K562 (cell line): Measurements from ENCODE around the gene MTCH2. TPM values are rescaled to one million over a fixed set of nuclear protein-coding genes. Genes with fewer than 3 reads are reported as not detected.

ENCODE experiments used
- ATAC-seq: fragments of 200-7000 bp; cut with Tn5 transposase; 3 replicates; pipeline ENCODE4 v1.9.1; 2020; ENCODE audit warnings: moderate library complexity
- BruUV-seq: library from RNA; stranded (reverse); fragments of 400-500 nt; replicated peaks from 2 replicates; lab custom pipeline; 2021; lab: Mats Ljungman, UMichigan
- CTCF ChIA-PET: fragments of 300-600 bp; formaldehyde crosslinking; extraction: SDS; loops from one replicate; lab custom pipeline; 2021; ENCODE audit warnings: low intra/inter-chr PET ratio; lab: Yijun Ruan, JAX
- POLR2A ChIA-PET: fragments of 300-600, 350-650 bp; sonication (Branson Sonifier 250); formaldehyde crosslinking; extraction: SDS; loops from one replicate; lab custom pipeline; 2021; ENCODE audit warnings: antibody characterized with exemption, inconsistent platforms; lab: Yijun Ruan, JAX
- DNase-seq, 4 experiments: peaks; one replicate each; pipeline versions ENCODE4 v3.0.0 to v3.0.0-alpha.2; 2011 to 2018; ENCODE audit warnings: low spot score in 3 of 4, mixed read lengths in 3 of 4; ENCODE audit errors: extremely low read depth in 1 of 4
- FAIRE-seq: peaks from 2 replicates; lab custom pipeline; 2011; peaks lifted over from hg19 to GRCh38; lab: Jason Lieb, UNC
- H2AFZ ChIP-seq: 2 replicates; pipeline ENCODE4 v1.6.0; 2011; ENCODE audit warnings: low read depth, low read length, control low read depth, inconsistent platforms
- H3K27ac ChIP-seq: fragments of 200-600 bp; 3 replicates; pipeline ENCODE4 v1.8.0; 2011; ENCODE audit warnings: low read depth, mild to moderate bottlenecking, control low read depth, inconsistent platforms, low read length, moderate library complexity, mixed read lengths; ENCODE audit errors: extremely low read depth
- H3K27me3 ChIP-seq, 2 experiments: fragments of 300-600 bp in 1 of 2; 2 replicates in 1 of 2; 3 replicates in 1 of 2; pipeline versions ENCODE4 v1.6.0 to v1.8.0; 2011; ENCODE audit warnings: inconsistent platforms in 2 of 2, low read length in 2 of 2, mild to moderate bottlenecking in 1 of 2, mixed read lengths in 1 of 2, moderate library complexity in 1 of 2; ENCODE audit not compliant: control insufficient read depth in 2 of 2, insufficient read depth in 2 of 2
- H3K36me3 ChIP-seq: fragments of 300-600 bp; 3 replicates; pipeline ENCODE4 v1.8.0; 2011; ENCODE audit warnings: mild to moderate bottlenecking, low read length, inconsistent platforms; ENCODE audit not compliant: control insufficient read depth, insufficient read depth
- H3K4me1 ChIP-seq, 2 experiments: fragments of 200-600 bp in 1 of 2; replicated peaks in 1 of 2; 2 replicates in 1 of 2; 3 replicates in 1 of 2; pipeline versions ENCODE4 v1.5.1 to v1.8.0; 2011; ENCODE audit warnings: inconsistent platforms in 2 of 2, low read length in 2 of 2, mild to moderate bottlenecking in 1 of 2, mixed read lengths in 1 of 2, moderate library complexity in 1 of 2; ENCODE audit not compliant: control insufficient read depth in 2 of 2, insufficient read depth in 2 of 2
- H3K4me2 ChIP-seq: 2 replicates; pipeline ENCODE4 v1.6.1; 2011; ENCODE audit warnings: low read length, control low read depth, inconsistent platforms, mixed read lengths; ENCODE audit not compliant: insufficient read depth
- H3K4me3 ChIP-seq: fragments of 200-600 bp; sonication (generic), shearing (Covaris generic); 2 replicates; pipeline ENCODE4 v1.5.1; 2016; ENCODE audit warnings: control low read depth, inconsistent platforms
- H3K79me2 ChIP-seq: fragments of 200-600 bp; 3 replicates; pipeline ENCODE4 v1.8.0; 2011; ENCODE audit warnings: low read length, inconsistent platforms; ENCODE audit not compliant: control insufficient read depth, insufficient read depth
- H3K9ac ChIP-seq, 2 experiments: 2 replicates each; pipeline versions ENCODE4 v1.6.0 to v1.6.1; 2011; ENCODE audit warnings: low read depth in 2 of 2, low read length in 2 of 2, control low read depth in 1 of 2, inconsistent platforms in 1 of 2, mild to moderate bottlenecking in 1 of 2, mixed read lengths in 1 of 2; ENCODE audit not compliant: insufficient read depth in 1 of 2
- H3K9me1 ChIP-seq: one replicate; pipeline ENCODE4 v1.6.0; 2011; ENCODE audit warnings: inconsistent platforms, mild to moderate bottlenecking, low read length, moderate library complexity; ENCODE audit not compliant: control insufficient read depth, insufficient read depth
- H3K9me3 ChIP-seq: replicated peaks from 2 replicates; pipeline ENCODE4 v1.5.1; 2011; ENCODE audit warnings: low read depth, low read length, inconsistent platforms; ENCODE audit not compliant: control insufficient read depth, insufficient read depth
- H4K20me1 ChIP-seq: replicated peaks from 2 replicates; pipeline ENCODE4 v1.6.1; 2011; ENCODE audit warnings: low read length, inconsistent platforms, mixed read lengths; ENCODE audit not compliant: control insufficient read depth, insufficient read depth
- CBX5 ChIP-seq: IDR thresholded peaks from 2 replicates; pipeline ENCODE4 v1.6.1; 2014; ENCODE audit warnings: low read depth, borderline replicate concordance
- CREBBP ChIP-seq: IDR thresholded peaks from one replicate; pipeline ENCODE4 v1.6.1; 2012; ENCODE audit warnings: low read depth, mild to moderate bottlenecking, control low read depth, inconsistent platforms, low read length
- DACH1 ChIP-seq: fragments of 450-650 bp; IDR thresholded peaks from 2 replicates; pipeline ENCODE4 v1.6.1; 2018; ENCODE audit not compliant: partially characterized antibody
- FOXA3 ChIP-seq, 2 experiments: fragments of 450-650 bp in 1 of 2; sonication (generic) in 1 of 2; formaldehyde crosslinking; IDR thresholded peaks in 1 of 2; conservative IDR thresholded peaks in 1 of 2; 2 replicates each; pipeline versions ENCODE4 v1.4.0 to v1.8.0; 2020 to 2022; ENCODE audit warnings: mild to moderate bottlenecking in 2 of 2, missing genetic modification reagents in 1 of 2
- HDGF ChIP-seq: fragments of 450-650 bp; IDR thresholded peaks from 2 replicates; pipeline ENCODE4 v1.6.1; 2016
- MXI1 ChIP-seq: IDR thresholded peaks from 2 replicates; pipeline ENCODE4 v1.6.1; 2011; ENCODE audit warnings: low read depth, mild to moderate bottlenecking, improper control_type of control experiment, low read length
- POLR2B ChIP-seq: fragments of 450-650 bp; IDR thresholded peaks from 2 replicates; pipeline ENCODE4 v1.6.1; 2018; ENCODE audit warnings: low read depth; ENCODE audit not compliant: partially characterized antibody
- PTBP1 ChIP-seq: fragments of 200-400 bp; formaldehyde crosslinking; IDR thresholded peaks from 2 replicates; pipeline ENCODE4 v1.6.1; 2017; ENCODE audit warnings: low read depth, low read length
- RBFOX2 ChIP-seq: fragments of 200-400 bp; formaldehyde crosslinking; IDR thresholded peaks from 2 replicates; pipeline ENCODE4 v1.6.1; 2017; ENCODE audit warnings: low read depth, mild to moderate bottlenecking, low read length, moderate library complexity
- TRIM24 ChIP-seq, 2 experiments: fragments of 450-650 bp; IDR thresholded peaks; 2 replicates each; pipeline ENCODE4 v1.6.1; 2016
- TRIM28 ChIP-seq: fragments of 450-650 bp; IDR thresholded peaks from 2 replicates; pipeline ENCODE4 v1.6.1; 2017
- YY1 ChIP-seq, 3 experiments: IDR thresholded peaks; 2 replicates each; pipeline ENCODE4 v1.6.1; 2011; ENCODE audit warnings: low read length in 2 of 3, mild to moderate bottlenecking in 2 of 3, moderate library complexity in 2 of 3, borderline replicate concordance in 1 of 3, control low read depth in 1 of 3, low read depth in 1 of 3; ENCODE audit not compliant: insufficient read depth in 3 of 3, insufficient replicate concordance in 2 of 3, control insufficient read depth in 1 of 3, insufficient read length in 1 of 3; ENCODE audit errors: extremely low read depth in 1 of 3
- ZNF146 ChIP-seq: IDR thresholded peaks from one replicate; pipeline ENCODE4 v1.6.1; 2018; ENCODE audit warnings: missing compliant biosample characterization; ENCODE audit not compliant: unreplicated experiment
- ZNF239 ChIP-seq: fragments of 250-450 bp; sonication (Bioruptor Pico); IDR thresholded peaks from 2 replicates; pipeline ENCODE4 v1.4.0; 2020; ENCODE audit warnings: mild to moderate bottlenecking
- ZNF316 ChIP-seq: fragments of 450-650 bp; IDR thresholded peaks from 2 replicates; pipeline ENCODE4 v1.6.1; 2016
- ZZZ3 ChIP-seq: fragments of 450-650 bp; IDR thresholded peaks from 2 replicates; pipeline ENCODE4 v1.6.1; 2016; ENCODE audit warnings: antibody characterized with exemption, mild to moderate bottlenecking, moderate library complexity
- WGBS: fragments of 100-300 bp; shearing (Covaris generic); methylation state at CpG from one replicate; pipeline ENCODE4 v1.1.6; 2016; ENCODE audit warnings: low coverage, mixed read lengths; ENCODE audit not compliant: insufficient coverage; ENCODE audit errors: missing lambda C conversion rate; 5-methylcytosine and 5-hydroxymethylcytosine counted together
- in situ Hi-C: fragments of 300-500 bp; cut with MboI; formaldehyde crosslinking; loops from 4 replicates; pipeline ENCODE4 v1.15.0; 2018; ENCODE audit warnings: inconsistent platforms, mixed read lengths
- intact Hi-C: fragments of 100-400 bp; cut with micrococcal nuclease; formaldehyde crosslinking; loops from 2 replicates; pipeline ENCODE4 v1.14.2; 2022
- polyA plus RNA-seq, 8 experiments: library from polyadenylated mRNA; depleted of rRNA in 4 of 8; stranded (reverse) in 5 of 8; unstranded in 3 of 8; fragments of >200 nt; fragmentation: Nextera tagmentation in 2 of 8; fragmentation: Illumina TruSeq in 1 of 8; extraction: Ambion mirVana in 2 of 8; extraction: Trizol in 1 of 8; gene quantifications; 2 replicates each; pipeline versions ENCODE4 v1.2.1 to v1.2.3, GENCODE V29; 2011 to 2014; ENCODE audit warnings: inconsistent platforms in 1 of 8, missing spikeins in 1 of 8
- total RNA-seq, 7 experiments: library from RNA; depleted of rRNA in 6 of 7; stranded (reverse); fragments of >200 nt in 6 of 7; fragmentation: Illumina TruSeq in 2 of 7; extraction: Trizol in 2 of 7; gene quantifications; 2 replicates each; pipeline versions ENCODE4 v1.2.1 to v1.2.3, GENCODE V29; 2011 to 2021; ENCODE audit warnings: low replicate concordance in 1 of 7
- TF ChIP-seq, protein P1 (sequence below), 2 experiments: fragments of 200-800 bp in 1 of 2; sonication (Bioruptor generic) in 1 of 2; sonication (generic) in 1 of 2; formaldehyde crosslinking in 1 of 2; IDR thresholded peaks in 1 of 2; conservative IDR thresholded peaks in 1 of 2; 2 replicates each; pipeline versions ENCODE4 v1.5.0 to v1.6.1; 2016 to 2020; ENCODE audit warnings: missing compliant biosample characterization in 1 of 2, missing genetic modification characterization in 1 of 2, missing genetic modification reagents in 1 of 2

The MTCH2 gene
- total and polyA plus RNA-seq, 9 of the 15 experiments (the other 6 are each of a cell fraction or from before 2014, with no cell fraction given) = 95.4 to 620 (median 198) TPM

DNA sequence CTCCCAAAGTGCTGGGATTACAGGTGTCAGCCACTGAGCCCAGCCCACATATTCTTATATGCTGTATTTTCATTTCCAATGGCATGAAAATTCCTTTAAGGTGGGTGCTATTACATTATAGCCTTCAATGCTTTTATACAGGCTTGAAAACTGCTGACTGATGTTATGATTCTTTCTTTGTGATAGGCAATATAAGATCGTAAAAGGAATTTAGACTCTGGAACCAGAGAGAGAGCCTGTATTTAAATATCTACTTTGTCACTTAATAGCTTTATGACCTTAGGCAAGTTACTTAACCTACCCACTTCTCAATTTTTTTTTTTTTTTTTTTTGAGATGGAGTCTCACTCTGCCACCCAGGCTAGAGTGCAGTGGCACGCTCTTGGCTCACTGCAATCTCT lies 46.6 kb upstream of the MTCH2 start:
- no peaks in the 10 kb centered on the region for H4K20me1 ChIP-seq
- H3K27ac ChIP-seq = no peak overlapping the region
- no peak overlapping the region for H2AFZ ChIP-seq
- DNase-seq (no peak), FAIRE-seq (no peak)
- H3K9me1 ChIP-seq = no peaks in the 10 kb centered on the region
- no peak overlapping the region for H3K4me3 ChIP-seq
- BruUV-seq = no TSS peak
- intact Hi-C loops = no loop called here
- H3K4me2 ChIP-seq = no peak overlapping the region
- no peaks in the 10 kb centered on the region for H3K36me3 ChIP-seq
- no peaks in the 10 kb centered on the region for H3K9me3 ChIP-seq
- H3K4me1 ChIP-seq = no peaks in the 10 kb centered on the region
- WGBS = 40% methylated on average over 2 of the region's 2 CpGs
- TF ChIP-seq ZNF316 = peak; percentile 28
- TF ChIP-seq, protein P1, sequence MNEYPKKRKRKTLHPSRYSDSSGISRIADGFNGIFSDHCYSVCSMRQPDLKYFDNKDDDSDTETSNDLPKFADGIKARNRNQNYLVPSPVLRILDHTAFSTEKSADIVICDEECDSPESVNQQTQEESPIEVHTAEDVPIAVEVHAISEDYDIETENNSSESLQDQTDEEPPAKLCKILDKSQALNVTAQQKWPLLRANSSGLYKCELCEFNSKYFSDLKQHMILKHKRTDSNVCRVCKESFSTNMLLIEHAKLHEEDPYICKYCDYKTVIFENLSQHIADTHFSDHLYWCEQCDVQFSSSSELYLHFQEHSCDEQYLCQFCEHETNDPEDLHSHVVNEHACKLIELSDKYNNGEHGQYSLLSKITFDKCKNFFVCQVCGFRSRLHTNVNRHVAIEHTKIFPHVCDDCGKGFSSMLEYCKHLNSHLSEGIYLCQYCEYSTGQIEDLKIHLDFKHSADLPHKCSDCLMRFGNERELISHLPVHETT (CRISPR knock-in tag; conservative IDR thresholded peaks at IDR 0.05 in 1 of 2, IDR thresholded peaks at IDR 0.05 in 1 of 2) = no peak
- TF ChIP-seq, all 486 proteins: peak for 1
- POLR2A ChIA-PET = interaction anchor here (1.2 kb wide), 1 partner anchor 9 kb away, joined by 6 read pairs; no protein-coding TSS in a partner anchor
- CTCF ChIA-PET = no interaction called here
- in situ Hi-C loops = no loop called here
- no peak for ATAC-seq
- Histone ChIP-seq H3K9ac (no peak overlapping the region), H3K79me2 (no peaks in the 10 kb centered on the region), H3K27me3 (no peaks in the 10 kb centered on the region)

DNA sequence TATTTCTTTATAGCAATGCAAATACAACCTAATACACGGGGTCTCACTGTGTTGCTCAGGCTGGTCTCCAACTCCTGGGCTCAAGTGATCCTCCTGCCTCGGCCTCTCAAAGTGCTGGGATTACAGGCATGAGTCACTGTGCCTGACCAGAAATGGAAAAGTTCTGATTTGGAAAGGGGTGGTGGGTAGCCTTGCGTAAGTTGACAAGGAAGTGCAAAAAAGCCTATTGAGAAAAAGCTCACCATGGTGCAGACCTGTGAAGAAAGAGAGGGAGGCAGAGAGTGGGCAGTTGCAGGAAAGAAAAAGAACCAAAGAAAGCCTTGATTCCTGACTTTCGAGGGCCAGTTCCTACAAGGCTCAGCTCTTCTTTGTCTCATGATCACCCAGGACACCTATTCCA lies 45.8 kb upstream of the MTCH2 start:
- H3K79me2 ChIP-seq = no peaks in the 10 kb centered on the region
- no TSS peak for BruUV-seq
- H2AFZ ChIP-seq = no peak overlapping the region
- POLR2A ChIA-PET = interaction anchor here (0.6 kb wide), 1 partner anchor 35 kb away, joined by 3 read pairs; no protein-coding TSS in a partner anchor
- no peak for ATAC-seq
- no peaks in the 10 kb centered on the region for H3K36me3 ChIP-seq
- no peaks in the 10 kb centered on the region for H4K20me1 ChIP-seq
- H3K9ac ChIP-seq = no peak overlapping the region
- no peaks in the 10 kb centered on the region for H3K9me1 ChIP-seq
- no peak overlapping the region for H3K4me3 ChIP-seq
- intact Hi-C loops = no loop called here
- no peaks in the 10 kb centered on the region for H3K4me1 ChIP-seq
- no peaks in the 10 kb centered on the region for H3K9me3 ChIP-seq
- in situ Hi-C loops = no loop called here
- no peak for FAIRE-seq
- H3K27me3 ChIP-seq = no peaks in the 10 kb centered on the region
- H3K27ac ChIP-seq = no peak overlapping the region
- no peak for DNase-seq
- 33% methylated on average over 4 of the region's 4 CpGs for WGBS
- CTCF ChIA-PET = no interaction called here
- no peak overlapping the region for H3K4me2 ChIP-seq
- no peak for TF ChIP-seq TRIM28
- TF ChIP-seq PTBP1 = no peak
- no peak for TF ChIP-seq CBX5
- no peak for TF ChIP-seq DACH1
- no peak for TF ChIP-seq ZNF146 (CRISPR knock-in tag)
- no peak for TF ChIP-seq CREBBP
- TF ChIP-seq YY1 (IDR thresholded peaks at IDR 0.05; ENCODE audit: borderline replicate concordance in 1 of 3, control insufficient read depth in 1 of 3, extremely low read depth in 1 of 3, insufficient read depth in 3 of 3, insufficient read length in 1 of 3, insufficient replicate concordance in 2 of 3, low read depth in 1 of 3, low read length in 2 of 3) = no peak
- TF ChIP-seq TRIM24 (IDR thresholded peaks at IDR 0.05) = no peak
- TF ChIP-seq ZNF239 (CRISPR knock-in tag) = no peak
- no peak for TF ChIP-seq RBFOX2
- TF ChIP-seq MXI1 = no peak
- TF ChIP-seq ZZZ3 = no peak
- TF ChIP-seq HDGF = no peak
- no peak for TF ChIP-seq FOXA3 (CRISPR knock-in tag; conservative IDR thresholded peaks at IDR 0.05 in 1 of 2, IDR thresholded peaks at IDR 0.05 in 1 of 2)
- TF ChIP-seq POLR2B = no peak
